Upper lobe of left lung (tissue), 6 donors: ENCODE results near the gene CAMK1D. TPM values are rescaled to one million over a fixed set of nuclear protein-coding genes. Genes with fewer than 3 reads are reported as not detected.

ENCODE experiments used
- ATAC-seq, 2 donors: fragments of 200-7000 bp; cut with Tn5 transposase; one replicate each; pipeline ENCODE4 v1.9.1; 2022; ENCODE audit warnings: mild to moderate bottlenecking in 2 of 2, moderate library complexity in 2 of 2; ENCODE audit not compliant: low FRiP score in 2 of 2
- DNase-seq, 2 donors: peaks; one replicate each; pipeline ENCODE4 v3.0.0-alpha.2; 2019 to 2020
- H3K27ac ChIP-seq, 4 donors: fragments of 200-600 bp; sonication (generic); one replicate each; pipeline ENCODE4 v1.5.1; 2016 to 2019
- H3K27me3 ChIP-seq, 4 donors: fragments of 200-600 bp; sonication (generic); one replicate each; pipeline ENCODE4 v1.5.1; 2017 to 2019
- H3K36me3 ChIP-seq, 4 donors: fragments of 200-600 bp; sonication (generic); one replicate each; pipeline ENCODE4 v1.5.1; 2016 to 2019
- H3K4me1 ChIP-seq, 4 donors: fragments of 200-600 bp; sonication (generic); one replicate each; pipeline ENCODE4 v1.5.1; 2018 to 2019
- H3K4me3 ChIP-seq, 4 donors: fragments of 200-600 bp; sonication (generic); one replicate each; pipeline ENCODE4 v1.5.1; 2017 to 2019; ENCODE audit warnings: mild to moderate bottlenecking in 2 of 4, moderate library complexity in 1 of 4
- H3K9me3 ChIP-seq, 4 donors: fragments of 200-600 bp; sonication (generic); one replicate each; pipeline ENCODE4 v1.5.1; 2018 to 2019
- CTCF ChIP-seq, 6 experiments: fragments of 450-650 bp in 4 of 6; fragments of 200-600 bp in 2 of 6; sonication (generic) in 2 of 6; IDR thresholded peaks; one replicate each; pipeline ENCODE4 v1.5.1; 2016 to 2019; ENCODE audit warnings: antibody characterized with exemption in 6 of 6
- EP300 ChIP-seq, 4 donors: sonication (generic); formaldehyde crosslinking; IDR thresholded peaks; one replicate each; pipeline ENCODE4 v1.5.1; 2017; ENCODE audit warnings: antibody characterized with exemption in 4 of 4, control low read depth in 2 of 4
- POLR2A ChIP-seq, 4 donors: fragments of 450-650 bp; IDR thresholded peaks; one replicate each; pipeline ENCODE4 v1.5.1; 2016 to 2017; ENCODE audit warnings: antibody characterized with exemption in 4 of 4, mild to moderate bottlenecking in 2 of 4
- POLR2AphosphoS5 ChIP-seq, 2 donors: sonication (generic); formaldehyde crosslinking; IDR thresholded peaks; one replicate each; pipeline ENCODE4 v1.5.1; 2017; ENCODE audit warnings: antibody characterized with exemption in 2 of 2
- WGBS, 2 donors: methylation state at CpG; one replicate each; pipeline ENCODE4 v1.1.5; 2017 to 2018; 5-methylcytosine and 5-hydroxymethylcytosine counted together
- total RNA-seq, 6 donors: library from RNA; depleted of rRNA in 4 of 6; stranded (reverse); fragments of >200 nt in 4 of 6; gene quantifications; one replicate each; pipeline versions ENCODE4 v1.1.0 to v1.2.1, GENCODE V29; 2016 to 2021
- donor health status: DM: no; HTN: no; CAD: no; lungs with moderate emphysema.
- donor health status: DM: no; HTN: yes; CAD: no; lungs with severe emphysema.

The CAMK1D gene
- total RNA-seq, 6 donors from 2014 or later, result 6.2 to 29.2 (median 19.0) TPM

GRCh38 chr10:12564173-12564572 is 214.8 kb downstream of the CAMK1D start:
- Histone ChIP-seq H3K4me1 (no peaks in the 10 kb centered on the region), H3K27ac (no peak overlapping the region), H3K4me3 (no peak overlapping the region), H3K36me3 (no peaks in the 10 kb centered on the region), H3K27me3 (no peaks in the 10 kb centered on the region), H3K9me3 (no peaks in the 10 kb centered on the region)
- DNase-seq (no peak), ATAC-seq (no peak)
- 59 to 62% methylated on average over 2 of the region's 2 CpGs for WGBS, 2 donors
- TF ChIP-seq POLR2A (IDR thresholded peaks at IDR 0.05) (no peak), POLR2AphosphoS5 (IDR thresholded peaks at IDR 0.05) (no peak), CTCF (IDR thresholded peaks at IDR 0.05) (no peak), EP300 (IDR thresholded peaks at IDR 0.05) (no peak)

- DNase-seq (no peak), ATAC-seq (peak in 1 of 2 donors; percentile 83)
- WGBS, 2 donors, result 89 to 91% methylated on average over 20 of the region's 20 CpGs
- Histone ChIP-seq H3K27ac (no peak overlapping the region), H3K4me1 (no peaks in the 10 kb centered on the region), H3K4me3 (no peak overlapping the region), H3K36me3 (no peaks in the 10 kb centered on the region), H3K27me3 (no peaks in the 10 kb centered on the region), H3K9me3 (no peaks in the 10 kb centered on the region)
- no peak for TF ChIP-seq EP300 (IDR thresholded peaks at IDR 0.05)
- TF ChIP-seq POLR2AphosphoS5 (IDR thresholded peaks at IDR 0.05), result no peak
- TF ChIP-seq POLR2A (IDR thresholded peaks at IDR 0.05), result no peak
- TF ChIP-seq CTCF (IDR thresholded peaks at IDR 0.05), result no peak
Measured at GRCh38 chr10:12566161-12567115, 217.1 kb downstream of the CAMK1D start.

- no peak for DNase-seq
- ATAC-seq, result no peak
- Histone ChIP-seq H3K9me3 (no peaks in the 10 kb centered on the region), H3K4me3 (no peak overlapping the region), H3K4me1 (no peaks in the 10 kb centered on the region), H3K27me3 (no peaks in the 10 kb centered on the region), H3K27ac (no peak overlapping the region), H3K36me3 (no peaks in the 10 kb centered on the region)
- TF ChIP-seq POLR2AphosphoS5 (IDR thresholded peaks at IDR 0.05), result no peak
- TF ChIP-seq POLR2A (IDR thresholded peaks at IDR 0.05), result no peak
- TF ChIP-seq CTCF (IDR thresholded peaks at IDR 0.05), result no peak
- no peak for TF ChIP-seq EP300 (IDR thresholded peaks at IDR 0.05)
- 77 to 87% methylated on average over 7 of the region's 7 CpGs for WGBS, 2 donors
Measured at GRCh38 chr10:12568391-12569009, 219.2 kb downstream of the CAMK1D start.

- Histone ChIP-seq H3K4me3 (no peak overlapping the region), H3K9me3 (peaks cover 0 to 6% (median 1%) of the 10 kb centered on the region in 4 donors), H3K36me3 (no peaks in the 10 kb centered on the region), H3K27me3 (no peaks in the 10 kb centered on the region), H3K27ac (no peak overlapping the region), H3K4me1 (no peaks in the 10 kb centered on the region)
- TF ChIP-seq POLR2AphosphoS5 (IDR thresholded peaks at IDR 0.05) (no peak), EP300 (IDR thresholded peaks at IDR 0.05) (no peak), POLR2A (IDR thresholded peaks at IDR 0.05) (no peak), CTCF (IDR thresholded peaks at IDR 0.05) (no peak)
- no peak for DNase-seq
- no peak for ATAC-seq
- WGBS, 2 donors, result 90 to 94% methylated on average over 3 of the region's 3 CpGs
Measured at GRCh38 chr10:12572281-12572680, 222.9 kb downstream of the CAMK1D start.
